Right kidney (tissue), 1 donor: ENCODE data around the gene CAPN8.

ENCODE experiments used
- DNase-seq: peaks from one replicate; pipeline ENCODE4 v3.0.0-alpha.2; 2016

CAPN8 gene

GRCh38 chr1:223617323-223618070, 48.0 kb downstream of the CAPN8 start:
- DNase-seq = no peak

- DNase-seq = no peak
Measured at GRCh38 chr1:223616586-223616985, 48.9 kb downstream of the CAPN8 start.

GRCh38 chr1:223611936-223612335, 53.6 kb downstream of the CAPN8 start:
- no peak for DNase-seq

GRCh38 chr1:223609977-223610376, 55.5 kb downstream of the CAPN8 start:
- DNase-seq = no peak

- DNase-seq = no peak
Measured at GRCh38 chr1:223609066-223609465, 56.4 kb downstream of the CAPN8 start.

- DNase-seq = no peak
Measured at GRCh38 chr1:223558512-223558911, 107.0 kb downstream of the CAPN8 start.

- DNase-seq = no peak
Measured at GRCh38 chr1:223557130-223557475, 108.4 kb downstream of the CAPN8 start.

GRCh38 chr1:223556414-223557129, 108.9 kb downstream of the CAPN8 start:
- no peak for DNase-seq

- no peak for DNase-seq
Measured at GRCh38 chr1:223553957-223554356, 111.5 kb downstream of the CAPN8 start.

GRCh38 chr1:223551610-223552009, 113.9 kb downstream of the CAPN8 start:
- no peak for DNase-seq

- DNase-seq = no peak
Measured at GRCh38 chr1:223549740-223550139, 115.8 kb downstream of the CAPN8 start.

- DNase-seq = no peak
Measured at GRCh38 chr1:223547316-223548114, 118.0 kb downstream of the CAPN8 start.

- no peak for DNase-seq
Measured at GRCh38 chr1:223545343-223545742, 120.2 kb downstream of the CAPN8 start.

- DNase-seq = no peak
Measured at GRCh38 chr1:223543560-223543959, 121.9 kb downstream of the CAPN8 start.

- DNase-seq = no peak
Measured at GRCh38 chr1:223542831-223543230, 122.7 kb downstream of the CAPN8 start.

GRCh38 chr1:223540485-223541106, 124.9 kb downstream of the CAPN8 start:
- DNase-seq = no peak

GRCh38 chr1:223539750-223540149, 125.8 kb downstream of the CAPN8 start:
- no peak for DNase-seq

GRCh38 chr1:223538981-223539380, 126.5 kb downstream of the CAPN8 start:
- DNase-seq = no peak

GRCh38 chr1:223535319-223535718, 130.2 kb downstream of the CAPN8 start:
- DNase-seq = no peak

GRCh38 chr1:223534677-223535076, 130.8 kb downstream of the CAPN8 start:
- DNase-seq = no peak

- DNase-seq = no peak
Measured at GRCh38 chr1:223533708-223534107, 131.8 kb downstream of the CAPN8 start.

- peak; percentile 30 for DNase-seq
Measured at GRCh38 chr1:223531742-223532341, 133.7 kb downstream of the CAPN8 start.
